Mammary epithelial cell (primary cell): ENCODE data around the gene CYSTM1.

Experiments used
- CTCF ChIP-seq, 2 donors: IDR thresholded peaks in 1 of 2; conservative IDR thresholded peaks in 1 of 2; 2 replicates each; pipeline ENCODE4 v1.5.1; 2011 to 2012; ENCODE audit warnings: inconsistent platforms in 2 of 2, low read length in 2 of 2, mild to moderate bottlenecking in 2 of 2, control low read depth in 1 of 2, low read depth in 1 of 2; ENCODE audit not compliant: insufficient read depth in 1 of 2; ENCODE audit errors: extremely low read depth in 1 of 2
- EZH2 ChIP-seq: IDR thresholded peaks from 2 replicates; pipeline ENCODE4 v1.6.1; 2012; ENCODE audit warnings: low read length, inconsistent platforms, borderline replicate concordance

DNA sequence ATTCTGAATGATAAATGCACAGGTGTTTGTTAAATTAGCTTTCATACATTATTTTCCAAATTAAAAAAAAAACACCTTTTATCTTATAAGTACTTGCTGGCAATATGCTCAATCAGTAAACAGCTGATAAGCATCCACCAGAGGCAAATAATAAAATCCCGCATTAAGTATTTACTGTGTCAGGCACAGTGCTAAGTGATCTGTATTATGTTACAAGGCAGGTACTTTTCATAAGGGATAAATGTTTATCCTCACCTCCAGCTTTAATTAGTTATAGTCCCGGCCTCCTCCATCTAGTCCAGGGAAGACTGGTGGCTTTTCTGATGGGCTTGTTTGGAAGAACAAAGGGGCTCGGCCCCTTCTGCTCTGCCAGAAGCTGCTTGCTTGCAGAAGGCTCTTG is 87.9 kb downstream of the CYSTM1 start:
- no peak for TF ChIP-seq CTCF (conservative IDR thresholded peaks at IDR 0.05 in 1 of 2, IDR thresholded peaks at IDR 0.05 in 1 of 2; ENCODE audit: extremely low read depth in 1 of 2, insufficient read depth in 1 of 2, low read depth in 1 of 2, low read length in 2 of 2)
- TF ChIP-seq EZH2: no peak
